Measurements from ENCODE around the gene BMX. TPM values are rescaled to one million over a fixed set of nuclear protein-coding genes. Genes with fewer than 3 reads are reported as not detected.

Gene BMX
- total and polyA plus RNA-seq, 9 of the 15 experiments (the other 6 are each of a cell fraction or from before 2014, with no cell fraction given): 0.45 to 4.2 (median 1.8) TPM

DNA sequence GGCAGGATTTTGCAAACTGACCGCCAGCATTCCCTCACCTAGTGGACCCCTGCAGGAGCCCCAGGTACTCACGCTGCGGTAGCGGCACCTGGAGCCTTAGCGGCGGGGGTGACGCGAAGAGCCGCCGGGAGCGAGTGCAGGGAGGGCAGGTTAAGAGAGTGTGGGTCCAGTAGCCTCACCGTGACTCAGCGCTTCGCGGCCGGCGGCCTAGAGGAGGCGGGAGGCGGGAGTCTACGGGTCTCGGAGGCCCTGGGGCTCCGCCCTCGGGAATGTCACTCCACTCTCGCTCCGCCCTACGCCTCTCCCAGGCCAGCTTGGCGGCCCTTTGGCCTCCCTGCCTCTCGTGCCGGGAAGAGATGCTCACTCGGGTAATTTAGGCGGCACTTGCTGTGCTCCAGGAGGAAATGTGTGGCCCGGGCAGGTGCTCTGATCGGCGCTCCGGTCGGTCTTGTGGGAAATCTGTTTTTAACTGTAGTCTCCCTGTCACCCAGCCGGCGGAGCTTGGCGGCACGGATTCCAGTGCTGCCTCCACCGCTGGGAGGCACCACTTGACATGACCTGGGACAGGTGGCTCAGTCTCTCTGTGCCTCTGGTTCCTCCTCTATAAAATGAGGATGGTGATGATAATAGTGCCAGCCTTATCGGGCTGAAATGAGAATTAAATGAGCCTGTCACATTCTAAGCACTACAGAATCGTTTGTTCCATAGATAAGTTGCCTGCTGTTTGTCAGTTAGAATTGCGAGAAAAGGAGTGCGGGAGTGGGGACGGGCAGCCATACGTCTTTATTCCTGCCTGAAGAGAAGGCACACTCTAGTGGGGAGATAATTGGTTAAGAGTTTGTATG lies 7.3 kb upstream of the BMX start, which contains the start of gene PIR:
Gene PIR, minus strand, starts transcription at position 216 of the 845 bp plus-strand sequence. CDS start 2,076 bp downstream, outside the sequence.
- peak within 1 kb of the TSS; percentile 58 to 88 for H3K9ac ChIP-seq (ENCODE audit: insufficient read depth in 1 of 2, low read depth in 2 of 2, low read length in 2 of 2)
- H3K27ac ChIP-seq (ENCODE audit: extremely low read depth, low read depth, low read length): peak within 1 kb of the TSS; percentile 77
- TSS peak; percentile 84 for BruUV-seq (replicated peaks)
- peak within 1 kb of the TSS; percentile 97 for H2AFZ ChIP-seq (ENCODE audit: low read depth, low read length)
- H3K4me1 ChIP-seq (replicated peaks in 1 of 2; ENCODE audit: control insufficient read depth in 2 of 2, insufficient read depth in 2 of 2, low read length in 2 of 2): peaks cover 10 to 20% of the 10 kb centered on the region in 2 experiments; a peak in 3 of 5 replicates
- no peaks in the 10 kb centered on the region for H3K27me3 ChIP-seq (ENCODE audit: control insufficient read depth in 2 of 2, insufficient read depth in 2 of 2, low read length in 2 of 2)
- 5% methylated on average over 25 of the region's 47 CpGs for WGBS (ENCODE audit: insufficient coverage, low coverage, missing lambda C conversion rate)
- ATAC-seq: peak; percentile 99
- peak; percentile 88 to 95 (median 90) for DNase-seq (ENCODE audit: extremely low read depth in 1 of 4, low spot score in 3 of 4)
- intact Hi-C loops (cut with micrococcal nuclease): loop anchor here (2.0 kb wide), 1 partner anchor 23 kb away; no protein-coding TSS in a partner anchor
- H3K9me3 ChIP-seq (replicated peaks; ENCODE audit: control insufficient read depth, insufficient read depth, low read depth, low read length): no peaks in the 10 kb centered on the region
- in situ Hi-C loops (cut with MboI): no loop called here
- peak within 1 kb of the TSS; percentile 80 for H3K4me2 ChIP-seq (ENCODE audit: insufficient read depth, low read length)
- no peaks in the 10 kb centered on the region for H4K20me1 ChIP-seq (replicated peaks; ENCODE audit: control insufficient read depth, insufficient read depth, low read length)
- ChIA-PET POLR2A (interaction anchor here (0.6 to 1.4 kb wide), 10 partner anchors 9 to 306 kb away, joined by 3 to 5 read pairs (median 4); no protein-coding TSS in a partner anchor), CTCF (ENCODE audit: low intra/inter-chr PET ratio) (interaction anchor here (0.5 to 1.3 kb wide), 2 partner anchors 72 to 1722 kb away, joined by 3 to 7 read pairs; no protein-coding TSS in a partner anchor)
- no peaks in the 10 kb centered on the region; the same call in 2 of the 3 replicates for H3K36me3 ChIP-seq (ENCODE audit: control insufficient read depth, insufficient read depth, low read length)
- H3K79me2 ChIP-seq (ENCODE audit: control insufficient read depth, insufficient read depth, low read length): no peaks in the 10 kb centered on the region; the same call in 2 of the 3 replicates
- FAIRE-seq: peak; percentile 89
- H3K9me1 ChIP-seq (ENCODE audit: control insufficient read depth, insufficient read depth, low read length): no peaks in the 10 kb centered on the region
- peak within 1 kb of the TSS; percentile 44 for H3K4me3 ChIP-seq
- TF ChIP-seq HDAC1 (IDR thresholded peaks at IDR 0.05) (peak in 1 of 2 experiments; percentile 27; a peak in 2 of 4 replicates), ZNF354B (CRISPR knock-in tag; IDR thresholded peaks at IDR 0.05) (no peak), ARID1B (IDR thresholded peaks at IDR 0.05) (0 out of 2 replicates have a peak, but pooled peaks have one; percentile 34), SMARCB1 (IDR thresholded peaks at IDR 0.05; ENCODE audit: insufficient read length, low read depth) (no peak), DPF2 (IDR thresholded peaks at IDR 0.05) (peak; percentile 28; the same call in 1 of the 2 replicates), ZNF133 (CRISPR knock-in tag; IDR thresholded peaks at IDR 0.05) (no peak), SMC3 (conservative IDR thresholded peaks at IDR 0.05; ENCODE audit: insufficient read depth, low read depth, low read length) (peak; percentile 24; the same call in 1 of the 2 replicates), ZFX (CRISPR knock-in tag; IDR thresholded peaks at IDR 0.05) (peak; percentile 59), SPI1 (IDR thresholded peaks at IDR 0.05; ENCODE audit: borderline replicate concordance, low read depth, low read length) (no peak), POLR2G (IDR thresholded peaks at IDR 0.05; ENCODE audit: low read depth, low read length) (peak; percentile 83), HCFC1 (IDR thresholded peaks at IDR 0.05; ENCODE audit: low read depth, low read length) (no peak), MAFK (IDR thresholded peaks at IDR 0.05; ENCODE audit: low read length) (peak; percentile 90), MAZ (CRISPR knock-in tag; conservative IDR thresholded peaks at IDR 0.05 in 1 of 2, IDR thresholded peaks at IDR 0.05 in 1 of 2) (peak in 1 of 2 experiments; percentile 50; a peak in 1 of 4 replicates), KDM4B (IDR thresholded peaks at IDR 0.05; ENCODE audit: borderline replicate concordance in 2 of 2, low read depth in 1 of 2) (no peak)
- TF ChIP-seq, protein P1, sequence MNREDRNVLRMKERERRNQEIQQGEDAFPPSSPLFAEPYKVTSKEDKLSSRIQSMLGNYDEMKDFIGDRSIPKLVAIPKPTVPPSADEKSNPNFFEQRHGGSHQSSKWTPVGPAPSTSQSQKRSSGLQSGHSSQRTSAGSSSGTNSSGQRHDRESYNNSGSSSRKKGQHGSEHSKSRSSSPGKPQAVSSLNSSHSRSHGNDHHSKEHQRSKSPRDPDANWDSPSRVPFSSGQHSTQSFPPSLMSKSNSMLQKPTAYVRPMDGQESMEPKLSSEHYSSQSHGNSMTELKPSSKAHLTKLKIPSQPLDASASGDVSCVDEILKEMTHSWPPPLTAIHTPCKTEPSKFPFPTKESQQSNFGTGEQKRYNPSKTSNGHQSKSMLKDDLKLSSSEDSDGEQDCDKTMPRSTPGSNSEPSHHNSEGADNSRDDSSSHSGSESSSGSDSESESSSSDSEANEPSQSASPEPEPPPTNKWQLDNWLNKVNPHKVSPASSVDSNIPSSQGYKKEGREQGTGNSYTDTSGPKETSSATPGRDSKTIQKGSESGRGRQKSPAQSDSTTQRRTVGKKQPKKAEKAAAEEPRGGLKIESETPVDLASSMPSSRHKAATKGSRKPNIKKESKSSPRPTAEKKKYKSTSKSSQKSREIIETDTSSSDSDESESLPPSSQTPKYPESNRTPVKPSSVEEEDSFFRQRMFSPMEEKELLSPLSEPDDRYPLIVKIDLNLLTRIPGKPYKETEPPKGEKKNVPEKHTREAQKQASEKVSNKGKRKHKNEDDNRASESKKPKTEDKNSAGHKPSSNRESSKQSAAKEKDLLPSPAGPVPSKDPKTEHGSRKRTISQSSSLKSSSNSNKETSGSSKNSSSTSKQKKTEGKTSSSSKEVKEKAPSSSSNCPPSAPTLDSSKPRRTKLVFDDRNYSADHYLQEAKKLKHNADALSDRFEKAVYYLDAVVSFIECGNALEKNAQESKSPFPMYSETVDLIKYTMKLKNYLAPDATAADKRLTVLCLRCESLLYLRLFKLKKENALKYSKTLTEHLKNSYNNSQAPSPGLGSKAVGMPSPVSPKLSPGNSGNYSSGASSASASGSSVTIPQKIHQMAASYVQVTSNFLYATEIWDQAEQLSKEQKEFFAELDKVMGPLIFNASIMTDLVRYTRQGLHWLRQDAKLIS (CRISPR knock-in tag; IDR thresholded peaks at IDR 0.05): no peak
- TF ChIP-seq, protein P2, sequence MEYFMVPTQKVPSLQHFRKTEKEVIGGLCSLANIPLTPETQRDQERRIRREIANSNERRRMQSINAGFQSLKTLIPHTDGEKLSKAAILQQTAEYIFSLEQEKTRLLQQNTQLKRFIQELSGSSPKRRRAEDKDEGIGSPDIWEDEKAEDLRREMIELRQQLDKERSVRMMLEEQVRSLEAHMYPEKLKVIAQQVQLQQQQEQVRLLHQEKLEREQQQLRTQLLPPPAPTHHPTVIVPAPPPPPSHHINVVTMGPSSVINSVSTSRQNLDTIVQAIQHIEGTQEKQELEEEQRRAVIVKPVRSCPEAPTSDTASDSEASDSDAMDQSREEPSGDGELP (CRISPR knock-in tag; IDR thresholded peaks at IDR 0.05; ENCODE audit: borderline replicate concordance): peak; percentile 64; the same call in 1 of the 2 replicates
